GM12873 (cell line): ENCODE results near the gene RAB22A.

Experiments used
- TF ChIP-seq, protein P1 (sequence below): IDR thresholded peaks from 2 replicates; pipeline ENCODE4 v1.5.1; 2012; ENCODE audit warnings: low read depth, mild to moderate bottlenecking, moderate library complexity, low read length, control low read depth; ENCODE audit not compliant: insufficient read depth; ENCODE audit errors: missing control alignments

RAB22A gene

DNA sequence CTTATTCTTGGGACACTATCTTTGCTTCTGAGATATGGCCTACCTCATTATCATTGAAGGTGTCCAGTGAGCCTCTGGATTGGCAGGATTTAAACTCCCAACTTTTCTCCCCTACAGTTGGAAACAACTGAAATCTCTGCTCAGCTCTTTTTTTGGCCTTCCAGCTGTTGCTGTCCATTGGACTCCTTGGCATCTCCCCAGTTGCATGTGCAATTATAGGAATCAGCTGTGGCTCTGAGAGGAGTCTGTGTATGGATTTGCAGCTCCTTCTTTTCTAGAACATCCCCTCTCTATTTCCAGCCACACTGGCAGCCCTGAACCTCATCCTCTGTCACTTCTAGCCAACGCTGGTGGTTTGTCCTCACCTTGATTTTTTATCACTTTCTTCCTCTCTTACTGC lies 21.2 kb downstream of the RAB22A start:
- TF ChIP-seq, protein P1, sequence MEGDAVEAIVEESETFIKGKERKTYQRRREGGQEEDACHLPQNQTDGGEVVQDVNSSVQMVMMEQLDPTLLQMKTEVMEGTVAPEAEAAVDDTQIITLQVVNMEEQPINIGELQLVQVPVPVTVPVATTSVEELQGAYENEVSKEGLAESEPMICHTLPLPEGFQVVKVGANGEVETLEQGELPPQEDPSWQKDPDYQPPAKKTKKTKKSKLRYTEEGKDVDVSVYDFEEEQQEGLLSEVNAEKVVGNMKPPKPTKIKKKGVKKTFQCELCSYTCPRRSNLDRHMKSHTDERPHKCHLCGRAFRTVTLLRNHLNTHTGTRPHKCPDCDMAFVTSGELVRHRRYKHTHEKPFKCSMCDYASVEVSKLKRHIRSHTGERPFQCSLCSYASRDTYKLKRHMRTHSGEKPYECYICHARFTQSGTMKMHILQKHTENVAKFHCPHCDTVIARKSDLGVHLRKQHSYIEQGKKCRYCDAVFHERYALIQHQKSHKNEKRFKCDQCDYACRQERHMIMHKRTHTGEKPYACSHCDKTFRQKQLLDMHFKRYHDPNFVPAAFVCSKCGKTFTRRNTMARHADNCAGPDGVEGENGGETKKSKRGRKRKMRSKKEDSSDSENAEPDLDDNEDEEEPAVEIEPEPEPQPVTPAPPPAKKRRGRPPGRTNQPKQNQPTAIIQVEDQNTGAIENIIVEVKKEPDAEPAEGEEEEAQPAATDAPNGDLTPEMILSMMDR, result no peak

DNA sequence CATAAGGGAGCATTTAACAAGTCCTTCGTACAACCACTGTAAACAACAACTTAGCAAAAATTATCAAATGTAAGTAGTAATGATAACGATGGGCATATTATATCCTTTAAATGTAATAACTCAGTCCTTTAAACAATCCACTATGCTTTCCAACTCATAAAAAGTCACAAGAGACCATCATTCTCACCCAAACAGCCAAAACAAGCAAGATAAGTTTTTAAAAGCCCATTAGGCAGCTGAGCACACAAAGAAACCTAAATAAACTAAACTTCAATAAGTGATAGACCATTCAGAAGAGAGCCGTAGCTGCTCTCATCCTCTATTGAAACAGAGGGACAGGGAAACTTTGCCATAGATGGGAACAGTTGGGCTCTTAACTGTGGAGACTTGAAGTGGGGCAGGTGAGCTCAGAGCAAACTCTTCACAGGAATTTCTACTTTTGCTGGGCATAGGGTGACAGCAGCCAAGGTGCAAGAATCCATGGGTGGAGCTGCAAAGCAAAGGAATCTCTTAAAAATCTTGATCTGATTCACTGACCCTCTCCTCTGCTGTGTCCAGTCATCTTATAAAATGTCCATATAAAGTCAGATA lies 22.5 kb downstream of the RAB22A start:
- TF ChIP-seq, protein P1, result no peak

DNA sequence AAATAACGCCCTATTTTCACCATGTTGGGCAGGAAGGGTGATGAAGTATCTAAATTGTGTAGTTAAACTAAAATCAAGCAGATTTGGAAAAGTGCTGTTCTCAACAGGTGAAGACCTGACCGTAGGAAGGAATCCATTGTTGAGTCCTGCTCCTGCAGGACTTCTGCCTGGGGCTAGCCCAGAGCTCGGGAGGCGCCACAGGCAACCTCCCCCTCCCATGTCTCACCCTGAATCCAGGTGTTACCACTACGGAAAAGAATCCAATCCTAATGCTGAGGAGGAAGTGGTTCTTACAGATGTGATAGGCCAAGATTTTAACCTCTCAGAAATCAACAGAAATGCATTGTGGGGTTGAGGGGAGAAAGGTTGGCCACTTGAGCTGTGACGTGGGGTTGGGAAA lies 30.2 kb downstream of the RAB22A start:
- TF ChIP-seq, protein P1, result no peak

DNA sequence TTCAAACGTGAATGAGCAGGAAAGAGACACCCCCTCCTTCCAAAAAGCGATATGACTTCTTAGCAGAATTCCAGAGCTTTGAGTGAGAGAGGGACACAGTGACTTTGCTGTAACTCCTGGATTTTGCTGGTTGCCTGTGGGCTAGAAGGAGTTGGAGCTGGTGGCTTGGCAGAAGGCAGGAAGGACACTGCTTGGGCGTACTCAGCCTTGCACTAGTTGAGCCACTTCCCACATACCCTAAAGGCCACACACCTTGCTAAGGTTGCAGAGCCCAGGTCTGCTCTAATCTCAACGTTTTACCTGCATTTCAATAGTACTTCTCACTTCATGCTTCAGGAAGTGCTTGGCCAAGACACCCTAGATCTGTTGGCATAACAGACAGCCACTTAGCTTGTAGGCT lies 30.6 kb downstream of the RAB22A start:
- TF ChIP-seq, protein P1, result no peak

DNA sequence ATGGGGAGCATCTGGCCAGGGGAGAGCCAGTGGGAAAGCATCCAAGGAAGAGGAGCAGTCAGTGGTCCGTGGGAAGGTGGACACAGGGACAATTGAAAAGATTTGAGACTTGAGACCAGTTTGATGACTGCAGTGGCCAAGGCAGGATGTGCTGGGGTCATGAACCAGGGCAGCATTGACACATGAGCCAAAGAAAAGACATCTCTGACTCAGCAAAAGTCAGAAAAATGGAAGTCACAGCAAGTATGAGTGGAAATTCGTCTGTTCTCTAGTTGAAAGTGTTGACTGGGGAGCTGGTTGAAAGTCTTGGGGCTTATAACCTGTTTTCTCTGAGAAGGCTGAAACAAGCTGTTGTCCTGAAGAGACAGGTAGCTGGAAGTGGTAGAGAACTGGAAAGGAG lies 31.3 kb downstream of the RAB22A start:
- TF ChIP-seq, protein P1, result no peak

DNA sequence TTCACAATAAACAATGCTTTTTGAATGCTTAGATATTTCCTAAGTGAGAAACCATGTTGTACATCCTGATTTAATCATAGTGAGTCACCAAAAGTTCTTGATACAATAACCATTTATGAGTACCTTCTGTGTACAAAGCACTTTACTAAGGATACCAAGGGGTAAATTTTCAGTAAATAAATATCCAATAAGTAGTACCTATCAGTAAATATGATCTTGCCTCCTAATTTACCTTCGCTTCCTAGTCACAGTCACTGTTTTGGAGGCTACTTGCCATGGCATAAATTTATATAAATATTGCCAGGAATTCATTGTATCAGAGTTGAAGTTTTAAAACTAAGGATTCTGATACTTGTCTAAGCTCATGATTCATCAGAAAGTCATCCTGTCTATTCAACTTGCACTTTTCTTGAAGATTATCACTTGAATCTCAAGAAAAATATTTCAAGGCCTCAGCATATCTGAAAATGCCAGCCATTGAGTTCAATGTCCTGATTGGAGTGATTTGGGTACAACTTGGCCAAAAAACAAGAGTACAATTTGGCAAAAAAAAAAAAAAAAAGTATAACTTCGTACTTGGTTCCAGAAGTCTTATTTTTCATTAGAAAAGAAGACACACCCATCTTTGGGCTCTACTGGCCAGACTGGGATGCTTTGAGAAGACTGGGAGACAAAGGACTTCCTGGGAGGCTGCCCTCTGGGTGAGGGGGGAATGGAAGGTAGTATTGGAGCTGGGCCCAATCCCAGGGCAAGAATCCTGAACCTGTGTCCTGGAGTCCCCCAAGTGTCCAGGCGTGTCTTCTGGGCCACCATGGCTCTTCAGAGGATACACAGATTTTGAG lies 32.8 kb downstream of the RAB22A start:
- TF ChIP-seq, protein P1, result no peak

DNA sequence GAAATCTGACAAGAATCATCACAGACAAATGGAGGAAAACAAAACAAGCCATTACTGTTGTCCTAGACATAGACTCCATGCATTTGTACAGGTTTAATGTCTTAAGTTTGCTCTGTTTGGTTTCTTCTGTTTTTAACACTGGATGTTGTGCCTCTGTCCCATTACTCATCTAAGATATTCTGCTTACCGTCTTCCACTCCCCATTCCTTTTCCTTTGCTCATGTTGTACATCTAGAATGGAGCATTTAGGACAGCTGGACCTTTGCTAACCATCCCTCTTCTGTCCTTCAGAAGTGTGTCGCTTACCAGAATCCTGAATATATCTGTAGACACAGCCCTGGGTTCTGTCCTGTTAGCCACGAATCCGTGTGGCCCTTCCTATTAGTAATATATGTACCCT lies 35.2 kb downstream of the RAB22A start:
- TF ChIP-seq, protein P1, result no peak
